IMR-90 (cell line): ENCODE measurements around the gene PYGB. TPM values are rescaled to one million over a fixed set of nuclear protein-coding genes. Genes with fewer than 3 reads are reported as not detected.

Experiments
- ATAC-seq: fragments of 200-7000 bp; cut with Tn5 transposase; 2 replicates; pipeline ENCODE4 v1.9.1; 2020; ENCODE audit warnings: low read depth, mild to moderate bottlenecking, moderate library complexity
- BruUV-seq: library from RNA; stranded (reverse); fragments of 400-500 nt; replicated peaks from 2 replicates; lab custom pipeline; 2021; lab: Mats Ljungman, UMichigan
- CTCF ChIA-PET: fragments of 300-600 bp; formaldehyde crosslinking; extraction: SDS; loops from one replicate; lab custom pipeline; 2021; ENCODE audit warnings: antibody characterized with exemption; lab: Yijun Ruan, JAX
- POLR2A ChIA-PET: fragments of 300-600 bp; sonication (Branson Sonifier 250); formaldehyde crosslinking; loops from one replicate; lab custom pipeline; 2022; ENCODE audit warnings: antibody characterized with exemption; ENCODE audit not compliant: unreplicated experiment; lab: Charles Lee
- DNase-seq: peaks from one replicate; pipeline ENCODE4 v3.0.0; 2013
- H2AFZ ChIP-seq: replicated peaks from 2 replicates; pipeline ENCODE3; 2013; ENCODE audit warnings: low read length, mild to moderate bottlenecking; ENCODE audit not compliant: poor library complexity
- H2AK5ac ChIP-seq: 2 replicates; pipeline ENCODE4 v1.6.1; 2013; ENCODE audit warnings: low read depth, low read length, inconsistent platforms
- H2AK9ac ChIP-seq: replicated peaks from 2 replicates; pipeline ENCODE3; 2013; ENCODE audit warnings: mild to moderate bottlenecking, low read depth, low read length, moderate library complexity; ENCODE audit not compliant: poor library complexity
- H2BK120ac ChIP-seq: 2 replicates; pipeline ENCODE4 v1.6.1; 2013; ENCODE audit warnings: low read depth, low read length, inconsistent platforms
- H2BK15ac ChIP-seq: 3 replicates; pipeline ENCODE4 v1.6.1; 2013; ENCODE audit warnings: low read depth, low read length, inconsistent platforms
- H2BK20ac ChIP-seq: 2 replicates; pipeline ENCODE4 v1.6.1; 2013; ENCODE audit warnings: low read depth, mild to moderate bottlenecking, inconsistent platforms, low read length, moderate library complexity
- H2BK5ac ChIP-seq: 2 replicates; pipeline ENCODE4 v1.6.1; 2013; ENCODE audit warnings: mild to moderate bottlenecking, low read depth, low read length, inconsistent platforms; ENCODE audit not compliant: poor library complexity, severe bottlenecking
- H3K14ac ChIP-seq: replicated peaks from 2 replicates; pipeline ENCODE4 v1.6.1; 2013; ENCODE audit warnings: low read depth, low read length, inconsistent platforms
- H3K18ac ChIP-seq: 2 replicates; pipeline ENCODE4 v1.6.1; 2013; ENCODE audit warnings: low read depth, low read length, control low read depth
- H3K23ac ChIP-seq: 2 replicates; pipeline ENCODE4 v1.6.1; 2013; ENCODE audit warnings: low read depth, low read length, inconsistent platforms
- H3K27ac ChIP-seq: 2 replicates; pipeline ENCODE4 v1.5.1; 2013; ENCODE audit warnings: mild to moderate bottlenecking, control low read depth, low read length; ENCODE audit not compliant: insufficient read depth
- H3K27me3 ChIP-seq: 2 replicates; pipeline ENCODE4 v1.6.1; 2013; ENCODE audit warnings: low read length; ENCODE audit not compliant: control insufficient read depth, insufficient read depth
- H3K36me3 ChIP-seq: 2 replicates; pipeline ENCODE4 v1.6.1; 2013; ENCODE audit warnings: low read length, mixed read lengths; ENCODE audit not compliant: control insufficient read depth, insufficient read depth
- H3K4ac ChIP-seq: 2 replicates; pipeline ENCODE4 v1.6.1; 2013; ENCODE audit warnings: low read depth, low read length, inconsistent platforms
- H3K4me1 ChIP-seq: 2 replicates; pipeline ENCODE4 v1.6.1; 2013; ENCODE audit warnings: low read length, mixed read lengths; ENCODE audit not compliant: control insufficient read depth, insufficient read depth
- H3K4me2 ChIP-seq: 2 replicates; pipeline ENCODE4 v1.6.1; 2013; ENCODE audit warnings: low read depth, mild to moderate bottlenecking, control low read depth, low read length, moderate library complexity
- H3K4me3 ChIP-seq: 2 replicates; pipeline ENCODE4 v1.5.1; 2013; ENCODE audit warnings: low read depth, mild to moderate bottlenecking, control low read depth, low read length, moderate library complexity; ENCODE audit not compliant: insufficient read depth
- H3K56ac ChIP-seq: 2 replicates; pipeline ENCODE4 v1.6.1; 2013; ENCODE audit warnings: low read length, inconsistent platforms; ENCODE audit not compliant: insufficient read depth; ENCODE audit errors: extremely low read depth
- H3K79me1 ChIP-seq, 2 experiments: 2 replicates each; pipeline ENCODE4 v1.6.1; 2013; ENCODE audit warnings: low read length in 2 of 2, inconsistent platforms in 1 of 2, low read depth in 1 of 2
- H3K9ac ChIP-seq: 2 replicates; pipeline ENCODE4 v1.6.1; 2013; ENCODE audit warnings: low read depth, low read length, control low read depth
- H3K9me1 ChIP-seq: 2 replicates; pipeline ENCODE4 v1.6.1; 2013; ENCODE audit warnings: low read length, inconsistent platforms; ENCODE audit not compliant: insufficient read depth
- H3K9me3 ChIP-seq: 2 replicates; pipeline ENCODE4 v1.6.1; 2013; ENCODE audit warnings: low read length; ENCODE audit not compliant: control insufficient read depth, insufficient read depth
- H4K20me1 ChIP-seq: 2 replicates; pipeline ENCODE4 v1.6.1; 2013; ENCODE audit warnings: low read length, inconsistent platforms; ENCODE audit not compliant: insufficient read depth
- H4K5ac ChIP-seq: 2 replicates; pipeline ENCODE4 v1.6.1; 2013; ENCODE audit warnings: mild to moderate bottlenecking, low read depth, low read length, control low read depth
- H4K8ac ChIP-seq, 2 experiments: 2 replicates each; pipeline ENCODE4 v1.6.1; 2013; ENCODE audit warnings: low read depth in 2 of 2, low read length in 2 of 2, control low read depth in 1 of 2, inconsistent platforms in 1 of 2
- H4K91ac ChIP-seq: 2 replicates; pipeline ENCODE4 v1.6.1; 2013; ENCODE audit warnings: low read depth, low read length, inconsistent platforms; ENCODE audit not compliant: insufficient read depth
- BHLHE40 ChIP-seq: fragments of 150-350 bp; IDR thresholded peaks from 2 replicates; pipeline ENCODE4 v1.6.1; 2016; ENCODE audit warnings: mild to moderate bottlenecking, low read depth, low read length
- CHD1 ChIP-seq: IDR thresholded peaks from 2 replicates; pipeline ENCODE4 v1.6.1; 2012; ENCODE audit warnings: low read depth, low read length, improper control_type of control experiment
- CTCF ChIP-seq: conservative IDR thresholded peaks from 2 replicates; pipeline ENCODE4 v1.5.1; 2012; ENCODE audit warnings: mild to moderate bottlenecking, low read depth, low read length, improper control_type of control experiment
- ELK1 ChIP-seq: fragments of 150-350 bp; IDR thresholded peaks from 2 replicates; pipeline ENCODE4 v1.6.1; 2016; ENCODE audit warnings: low read depth, mild to moderate bottlenecking, low read length, moderate library complexity, borderline replicate concordance
- FOS ChIP-seq: fragments of 150-350 bp; IDR thresholded peaks from 2 replicates; pipeline ENCODE4 v1.6.1; 2016; ENCODE audit warnings: low read depth, low read length
- MAFK ChIP-seq: IDR thresholded peaks from 2 replicates; pipeline ENCODE4 v1.6.1; 2012; ENCODE audit warnings: low read depth, low read length, improper control_type of control experiment
- MAZ ChIP-seq: IDR thresholded peaks from 2 replicates; pipeline ENCODE4 v1.6.1; 2012; ENCODE audit warnings: low read depth, mild to moderate bottlenecking, low read length, improper control_type of control experiment, moderate library complexity, borderline replicate concordance
- NFE2L2 ChIP-seq: fragments of 150-350 bp; IDR thresholded peaks from 2 replicates; pipeline ENCODE4 v1.6.1; 2016; ENCODE audit warnings: low read depth, mild to moderate bottlenecking, low read length
- POLR2A ChIP-seq: IDR thresholded peaks from 2 replicates; pipeline ENCODE4 v1.6.1; 2012; ENCODE audit warnings: mild to moderate bottlenecking, low read depth, low read length
- RAD21 ChIP-seq: IDR thresholded peaks from 2 replicates; pipeline ENCODE4 v1.6.1; 2012; ENCODE audit warnings: low read length, improper control_type of control experiment
- RFX5 ChIP-seq: IDR thresholded peaks from 2 replicates; pipeline ENCODE4 v1.8.0; 2012; ENCODE audit warnings: low read depth, mild to moderate bottlenecking, low read length, moderate library complexity
- SMC3 ChIP-seq: fragments of 150-350 bp; IDR thresholded peaks from 2 replicates; pipeline ENCODE4 v1.6.1; 2016; ENCODE audit warnings: low read depth, mild to moderate bottlenecking, antibody characterized with exemption, low read length, moderate library complexity
- WGBS, 2 experiments: methylation state at CpG; one replicate each; pipeline versions ENCODE4 v1.1.5 to v1.1.7; 2013; ENCODE audit warnings: missing lambda C conversion rate in 2 of 2; ENCODE audit not compliant: insufficient read length in 1 of 2; ENCODE audit errors: extremely low coverage in 2 of 2; 5-methylcytosine and 5-hydroxymethylcytosine counted together
- dilution Hi-C: fragments of 300-500 bp; cut with HindIII; formaldehyde crosslinking; loops from one replicate; pipeline ENCODE4 v1.14.3; 2018; ENCODE audit warnings: low sequenced_read_pairs; ENCODE audit not compliant: unreplicated experiment
- in situ Hi-C: fragments of 300-500 bp; cut with MboI; formaldehyde crosslinking; loops from 3 replicates; pipeline ENCODE4 v1.14.3; 2019; ENCODE audit warnings: low sequenced_read_pairs, inconsistent platforms, mixed read lengths
- intact Hi-C: fragments of 100-400 bp; cut with micrococcal nuclease; formaldehyde crosslinking; loops from 2 replicates; pipeline ENCODE4 v1.10.0; 2022
- polyA plus RNA-seq, 3 experiments: library from polyadenylated mRNA; depleted of rRNA; stranded (reverse); fragments of >200 nt; gene quantifications; 2 replicates each; pipeline ENCODE4 v1.2.3, GENCODE V29; 2012; ENCODE audit warnings: low replicate concordance in 1 of 3
- total RNA-seq: library from RNA; depleted of rRNA; stranded (reverse); fragments of >200 nt; gene quantifications from 2 replicates; pipeline ENCODE4 v1.2.3, GENCODE V29; 2012

The PYGB gene
- total and polyA plus RNA-seq, 2 of the 4 experiments (the other 2 are of a cell fraction), result 72.4 to 83.1 TPM

- Histone ChIP-seq H2BK5ac (no peak overlapping the region), H3K56ac (no peak overlapping the region), H2AK5ac (no peak overlapping the region), H2BK120ac (no peak overlapping the region), H3K9ac (no peak overlapping the region), H2BK20ac (no peak overlapping the region), H3K79me1 (peaks cover 31 to 78% of the 10 kb centered on the region in 2 experiments), H2AFZ (no peak overlapping the region), H4K20me1 (peaks cover 6% of the 10 kb centered on the region), H3K4me3 (no peak overlapping the region), H3K9me3 (no peaks in the 10 kb centered on the region), H4K5ac (no peak overlapping the region), H3K18ac (no peak overlapping the region), H3K23ac (no peak overlapping the region), H3K14ac (no peak overlapping the region), H3K36me3 (peaks cover 11% of the 10 kb centered on the region), H4K91ac (no peak overlapping the region), H3K4ac (no peak overlapping the region; the same call in 1 of the 2 replicates), H2BK15ac (no peak overlapping the region), H4K8ac (no peak overlapping the region), H3K9me1 (peaks cover 26% of the 10 kb centered on the region), H3K27ac (no peak overlapping the region), H2AK9ac (no peak overlapping the region), H3K27me3 (no peaks in the 10 kb centered on the region), H3K4me2 (no peak overlapping the region), H3K4me1 (peaks cover 12% of the 10 kb centered on the region)
- ChIA-PET POLR2A (no interaction called here), CTCF (no interaction called here)
- in situ Hi-C loops, result loop anchor here (25.0 kb wide), 2 partner anchors 220 to 370 kb away; partner anchors contain the start of gene ZNF337
- intact Hi-C loops, result no loop called here
- no TSS peak for BruUV-seq
- dilution Hi-C loops, result no loop called here
- WGBS, 2 experiments, result 90% methylated on average over 9 of the region's 17 CpGs; no CpG with 5 or more reads in 1 of the 2 experiments
- TF ChIP-seq RAD21 (no peak), CTCF (no peak), BHLHE40 (no peak), SMC3 (no peak), POLR2A (no peak), FOS (no peak), CHD1 (no peak), MAZ (no peak), NFE2L2 (no peak), MAFK (no peak), RFX5 (no peak), ELK1 (no peak)
- no peak for ATAC-seq
- no peak for DNase-seq
These were observed 69.6 kb downstream of the PYGB start for GRCh38 chr20:25317351-25318075.
